Ishikawa (cell line): ENCODE data around the gene CCSER1.

Experiments used
- CEBPB ChIP-seq: IDR thresholded peaks from 2 replicates; pipeline ENCODE4 v1.6.1; 2012
- CREB1 ChIP-seq: IDR thresholded peaks from 2 replicates; pipeline ENCODE4 v1.6.1; 2012; ENCODE audit warnings: low read depth
- EGR1 ChIP-seq: IDR thresholded peaks from 2 replicates; pipeline ENCODE4 v1.6.1; 2012
- EP300 ChIP-seq: IDR thresholded peaks from 2 replicates; pipeline ENCODE4 v1.6.1; 2012; ENCODE audit warnings: borderline replicate concordance
- FOXM1 ChIP-seq: IDR thresholded peaks from 2 replicates; pipeline ENCODE4 v1.6.1; 2012; ENCODE audit warnings: low read depth, borderline replicate concordance
- MAX ChIP-seq: IDR thresholded peaks from 2 replicates; pipeline ENCODE4 v1.6.1; 2012
- NFIC ChIP-seq: IDR thresholded peaks from 2 replicates; pipeline ENCODE4 v1.6.1; 2012
- RAD21 ChIP-seq: IDR thresholded peaks from 2 replicates; pipeline ENCODE4 v1.6.1; 2012; ENCODE audit warnings: low read depth
- REST ChIP-seq: IDR thresholded peaks from 2 replicates; pipeline ENCODE4 v1.6.1; 2012; ENCODE audit warnings: low read depth, mild to moderate bottlenecking
- TAF1 ChIP-seq: IDR thresholded peaks from 2 replicates; pipeline ENCODE4 v1.6.1; 2012; ENCODE audit warnings: low read depth, mild to moderate bottlenecking
- TCF12 ChIP-seq: IDR thresholded peaks from 2 replicates; pipeline ENCODE4 v1.6.1; 2012; ENCODE audit warnings: low read depth
- TEAD4 ChIP-seq: IDR thresholded peaks from 2 replicates; pipeline ENCODE4 v1.6.1; 2012
- USF1 ChIP-seq: IDR thresholded peaks from 2 replicates; pipeline ENCODE4 v1.6.1; 2012
- YY1 ChIP-seq: IDR thresholded peaks from 2 replicates; pipeline ENCODE4 v1.6.1; 2012; ENCODE audit warnings: low read depth
- ZBTB7A ChIP-seq: IDR thresholded peaks from 2 replicates; pipeline ENCODE4 v1.6.1; 2012; ENCODE audit warnings: low read depth

The CCSER1 gene

GRCh38 chr4:91243132-91243531, 1115.9 kb downstream of the CCSER1 start:
- TF ChIP-seq RAD21 (no peak), TAF1 (no peak), MAX (no peak), REST (no peak), CREB1 (no peak), TCF12 (no peak)

- TF ChIP-seq FOXM1 (no peak), EP300 (no peak), TAF1 (no peak), MAX (no peak), EGR1 (no peak), USF1 (no peak), ZBTB7A (no peak), REST (no peak), YY1 (no peak), CREB1 (no peak), CEBPB (no peak), NFIC (no peak)
Observed at GRCh38 chr4:91256043-91256442, 1128.8 kb downstream of the CCSER1 start.

GRCh38 chr4:91256751-91257150, 1129.6 kb downstream of the CCSER1 start:
- TF ChIP-seq CREB1 (no peak), REST (no peak), YY1 (no peak), CEBPB (no peak), RAD21 (no peak), MAX (no peak), FOXM1 (no peak), ZBTB7A (no peak), EGR1 (no peak), NFIC (no peak), TCF12 (no peak)

- TF ChIP-seq ZBTB7A = no peak
- TF ChIP-seq YY1 = no peak
- no peak for TF ChIP-seq TEAD4
- TF ChIP-seq MAX = no peak
- no peak for TF ChIP-seq NFIC
- no peak for TF ChIP-seq REST
- TF ChIP-seq EGR1 = no peak
- TF ChIP-seq FOXM1 = no peak
Observed at GRCh38 chr4:91257721-91258120, 1130.5 kb downstream of the CCSER1 start.
